Activated gamma-delta T cell treated with Interleukin-2 at 50 U/mL for 16 hours (primary cell): Measurements from ENCODE around the gene SSH2.
"Not testable (repeated sequence)": the region's sequence is repeated elsewhere in the genome, so short reads cannot be mapped to it uniquely, and the experiment has no call there.

ENCODE experiments used
- DNase-seq: peaks from one replicate; pipeline ENCODE4 v3.0.0-alpha.2; 2020

The SSH2 gene

DNA sequence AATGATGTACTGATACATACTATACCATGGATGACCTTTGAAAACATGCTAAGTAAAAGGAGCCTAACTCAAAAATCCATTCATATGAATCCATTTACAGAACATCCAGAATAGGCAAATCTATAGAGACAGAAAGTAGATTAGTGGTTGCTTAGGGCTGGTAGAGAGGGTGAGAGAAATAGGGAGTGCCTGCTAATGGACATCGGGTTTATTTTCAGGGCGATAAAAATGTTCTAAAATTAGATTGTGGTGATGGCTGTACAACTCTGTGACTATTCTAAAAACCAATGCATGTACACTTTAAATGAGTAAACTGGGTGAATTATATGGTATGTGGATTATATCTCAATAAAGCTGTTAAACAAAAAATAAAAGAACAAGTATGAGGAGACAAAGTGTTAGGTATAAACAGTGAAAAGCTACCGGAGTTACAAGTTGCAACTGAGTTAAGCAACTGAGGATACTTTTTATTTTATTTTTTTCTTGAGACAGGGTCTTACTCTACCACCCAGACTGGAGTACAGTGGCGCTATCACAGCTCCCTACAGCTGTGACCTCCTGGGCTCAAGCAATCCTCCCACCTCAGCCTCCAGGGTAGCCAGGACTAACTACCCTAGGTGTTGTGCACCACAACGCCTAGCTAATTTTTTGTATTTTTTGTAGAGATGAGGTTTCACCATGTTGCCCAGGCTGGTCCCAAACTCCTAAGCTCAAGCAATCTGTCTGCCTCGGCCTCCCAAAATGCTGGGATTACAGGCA is 231.8 kb downstream of the SSH2 start:
- no peak for DNase-seq

DNA sequence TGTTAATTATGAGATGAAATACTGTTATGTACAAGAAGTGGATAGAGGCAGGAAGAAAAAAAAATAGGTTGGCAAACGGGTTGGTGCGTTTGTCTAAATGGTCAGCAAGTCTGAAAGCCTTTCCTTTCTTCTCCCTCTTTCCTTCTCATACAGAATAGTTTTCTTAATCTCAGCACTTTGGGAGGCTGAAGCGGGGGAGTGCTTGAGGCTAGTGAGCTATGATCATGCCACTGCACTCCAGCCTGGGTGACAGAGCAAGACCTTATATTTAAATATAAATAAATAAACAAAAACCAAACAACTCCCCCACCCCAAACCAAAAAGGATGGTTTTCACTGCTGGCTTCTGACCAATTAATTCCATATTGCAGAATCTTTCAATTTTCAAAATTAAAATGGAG is 232.7 kb downstream of the SSH2 start:
- no peak for DNase-seq

DNA sequence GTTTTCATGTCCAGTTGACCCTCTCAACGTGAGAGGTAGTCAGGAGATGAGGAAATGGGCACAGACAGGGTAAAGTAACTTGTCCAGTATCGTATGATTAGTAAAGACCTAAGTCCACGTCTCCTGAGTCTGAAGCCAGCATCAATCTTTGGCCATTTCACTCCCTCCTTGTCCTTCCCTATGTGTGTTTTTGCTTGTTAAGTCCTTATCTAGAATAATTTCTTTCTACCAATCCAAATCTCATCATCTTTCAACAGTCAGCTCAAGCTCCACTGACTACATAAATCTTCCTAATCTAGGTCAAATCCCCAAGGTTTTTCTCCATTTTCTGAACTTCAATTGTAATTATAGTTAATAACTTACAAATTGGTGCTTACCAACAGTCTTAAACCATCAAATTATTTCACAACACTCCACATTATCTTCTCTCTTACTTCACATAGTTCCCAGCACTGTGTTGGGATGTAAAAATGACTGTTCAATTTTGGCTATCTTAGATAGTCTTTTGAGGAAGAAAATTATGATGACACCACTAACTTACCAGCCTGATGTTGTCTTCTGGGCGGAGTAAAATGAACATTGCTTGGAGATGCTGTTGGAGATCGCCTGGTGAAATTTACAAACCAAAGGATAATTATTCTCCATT is 235.0 kb downstream of the SSH2 start:
- no peak for DNase-seq

DNA sequence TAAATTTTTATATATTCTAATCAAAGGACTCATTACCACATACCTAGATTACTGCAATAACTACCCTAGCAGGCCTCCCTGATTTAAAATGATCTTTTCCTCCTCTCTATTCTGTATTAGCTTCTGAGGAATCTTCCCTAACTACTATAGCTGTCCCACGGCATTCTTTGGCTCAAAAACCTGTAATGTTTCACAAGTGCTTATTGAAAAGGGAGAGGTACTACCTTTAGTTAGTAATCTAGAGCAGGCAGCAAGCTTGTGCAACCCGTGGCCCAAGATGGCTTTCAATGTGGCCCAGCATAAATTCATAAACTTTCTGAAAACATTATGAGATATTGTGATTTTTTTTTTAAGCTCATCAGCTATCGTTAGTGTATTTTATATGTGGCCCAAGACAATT is 236.3 kb downstream of the SSH2 start:
- DNase-seq, result no peak

DNA sequence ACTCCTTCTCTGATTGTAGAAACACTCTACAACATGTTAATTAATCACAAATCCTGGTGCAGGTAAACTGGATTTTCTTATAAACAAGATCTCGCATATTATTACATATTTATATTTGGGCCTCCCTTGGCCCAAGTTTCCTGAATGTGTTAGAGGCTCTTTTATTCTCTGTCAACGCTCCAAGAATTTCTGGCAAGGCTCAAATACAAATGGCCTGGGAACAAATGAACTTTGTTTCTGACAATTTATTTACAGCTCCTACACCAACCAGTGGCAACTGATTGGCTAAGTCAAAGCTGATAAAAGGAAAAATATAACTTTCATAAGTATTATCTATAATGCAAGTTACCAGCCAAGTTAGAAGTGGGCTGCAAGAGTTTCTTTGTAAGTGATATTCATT is 242.4 kb downstream of the SSH2 start:
- DNase-seq, result no peak

DNA sequence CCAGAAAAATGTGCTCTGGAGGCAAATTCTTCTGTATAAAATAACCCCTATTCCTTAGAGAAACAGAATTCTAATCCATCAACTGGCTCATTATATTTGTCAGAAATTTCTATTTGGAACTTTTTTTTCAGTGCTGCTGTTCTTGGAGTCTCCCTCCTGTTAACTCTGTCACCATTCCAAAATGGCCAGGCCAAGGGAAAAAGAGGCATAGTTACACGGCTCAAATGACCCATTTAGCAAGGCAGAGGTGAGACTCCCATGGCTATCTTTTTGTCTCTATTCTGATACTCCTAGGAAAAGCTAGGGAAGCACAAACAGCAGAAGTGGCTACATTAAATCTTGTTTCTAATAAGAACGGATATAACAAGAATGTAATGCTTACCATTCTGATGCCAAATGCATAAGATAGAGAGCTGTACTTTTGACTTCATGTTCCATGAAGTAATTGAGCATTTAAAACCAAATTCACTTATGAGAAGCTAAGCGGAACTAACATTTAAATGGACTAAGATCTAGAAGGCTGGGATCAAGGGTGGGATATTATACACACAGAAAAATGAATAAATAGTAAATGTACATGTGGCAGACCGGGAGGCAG is 242.9 kb downstream of the SSH2 start:
- DNase-seq, result no peak

DNA sequence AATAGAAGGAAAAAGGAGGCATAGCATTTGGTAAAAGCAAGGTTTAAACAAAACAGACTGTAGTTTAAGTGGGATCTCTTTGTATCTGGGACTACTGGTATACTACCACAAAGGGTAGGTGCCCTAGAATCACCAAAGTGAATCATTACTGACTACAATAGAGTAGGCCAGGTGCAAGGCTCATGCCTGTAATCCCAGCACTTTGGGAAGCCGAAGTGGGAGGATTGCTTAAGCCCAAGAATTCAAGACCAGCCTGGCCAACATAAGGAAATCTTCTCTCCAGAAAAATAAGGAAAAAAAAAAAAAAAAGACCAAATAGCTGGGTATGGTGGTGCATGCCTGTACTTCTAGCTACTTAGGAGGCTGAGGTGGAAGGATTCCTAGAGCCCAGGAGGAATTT is 246.5 kb downstream of the SSH2 start:
- DNase-seq, result no peak

DNA sequence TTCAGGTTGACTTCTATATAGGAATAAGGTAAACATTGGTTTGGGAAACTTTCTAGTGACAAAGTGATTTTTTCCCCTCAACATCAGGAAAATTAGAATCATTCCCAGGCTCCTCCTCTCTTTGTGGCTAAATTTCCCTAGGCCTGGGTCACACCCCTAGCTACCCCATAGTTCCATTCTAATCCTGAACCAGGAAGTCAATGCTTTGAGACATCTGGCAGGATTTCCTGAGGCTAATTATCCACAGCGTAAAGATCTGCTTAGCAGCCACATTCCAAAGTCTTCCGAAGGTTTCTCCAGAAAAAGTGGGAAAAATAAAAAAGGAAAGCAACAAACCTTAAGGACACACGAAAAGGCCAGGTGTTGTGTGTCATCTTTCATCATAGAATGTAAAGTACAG is 247.0 kb downstream of the SSH2 start:
- DNase-seq, result no peak

DNA sequence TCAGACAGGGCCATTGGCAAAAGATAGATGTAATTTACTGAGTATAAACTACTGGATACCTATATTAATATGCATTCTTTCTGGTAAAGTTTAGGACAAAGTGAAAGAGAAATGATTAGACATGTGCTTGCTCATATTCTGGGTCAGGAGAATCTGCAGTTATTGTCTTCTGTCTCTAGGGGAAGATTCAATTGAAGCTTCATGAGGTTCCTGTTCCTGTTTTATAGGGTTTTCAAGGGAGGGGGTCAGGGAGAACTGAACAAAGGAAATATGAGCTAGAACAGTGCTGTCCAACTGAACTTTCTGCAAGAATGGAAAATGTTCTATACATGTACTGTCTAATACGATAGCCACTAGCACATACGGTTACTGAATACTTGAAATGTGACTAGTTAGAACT is 248.0 kb downstream of the SSH2 start:
- DNase-seq, result no peak

DNA sequence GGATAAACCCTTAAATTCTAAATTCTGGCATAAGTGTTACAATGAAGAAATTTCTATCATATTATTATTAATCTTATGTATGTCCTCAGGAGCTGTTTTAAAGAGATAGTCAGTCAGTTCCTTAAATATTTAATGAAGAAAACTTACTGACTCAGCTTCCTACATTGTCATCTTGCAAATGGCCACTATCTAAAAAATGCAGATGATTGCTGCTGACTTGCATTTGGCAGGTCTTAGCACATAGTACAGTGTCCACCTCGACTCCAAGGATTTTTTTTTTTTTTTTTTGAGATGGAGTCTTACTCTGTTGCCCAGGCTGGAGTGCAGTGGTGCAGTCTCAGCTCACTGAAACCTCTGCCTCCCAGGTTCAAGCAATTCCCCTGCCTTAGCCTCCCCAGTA is 252.2 kb downstream of the SSH2 start:
- DNase-seq, result no peak

DNA sequence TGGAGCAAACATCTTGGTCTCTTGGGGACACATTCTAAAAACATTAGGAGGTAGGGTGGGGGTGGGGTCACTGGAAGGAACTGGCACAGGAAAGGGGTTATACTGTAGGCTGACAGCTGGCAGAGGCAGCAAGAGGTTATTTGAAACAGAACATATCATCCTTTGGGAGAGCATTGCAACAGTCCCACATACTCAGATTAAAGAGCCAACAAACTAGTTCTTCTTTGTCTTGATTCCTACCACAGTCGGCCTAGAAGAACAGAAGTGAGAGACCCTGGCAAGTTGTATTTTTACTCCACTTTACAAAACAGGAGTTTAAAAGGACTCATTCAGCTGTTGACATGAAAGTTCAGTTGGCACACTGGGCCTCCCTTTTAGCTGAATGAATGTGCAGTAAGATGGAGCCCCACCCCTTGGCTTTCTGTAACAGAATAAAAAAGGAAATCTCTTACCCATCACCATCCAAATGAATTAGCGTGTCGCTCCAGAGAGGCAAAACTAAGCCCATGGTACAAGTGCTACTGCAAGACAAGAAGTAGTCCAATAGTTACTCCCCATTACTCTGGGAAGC is 252.7 kb downstream of the SSH2 start:
- DNase-seq, result no peak

DNA sequence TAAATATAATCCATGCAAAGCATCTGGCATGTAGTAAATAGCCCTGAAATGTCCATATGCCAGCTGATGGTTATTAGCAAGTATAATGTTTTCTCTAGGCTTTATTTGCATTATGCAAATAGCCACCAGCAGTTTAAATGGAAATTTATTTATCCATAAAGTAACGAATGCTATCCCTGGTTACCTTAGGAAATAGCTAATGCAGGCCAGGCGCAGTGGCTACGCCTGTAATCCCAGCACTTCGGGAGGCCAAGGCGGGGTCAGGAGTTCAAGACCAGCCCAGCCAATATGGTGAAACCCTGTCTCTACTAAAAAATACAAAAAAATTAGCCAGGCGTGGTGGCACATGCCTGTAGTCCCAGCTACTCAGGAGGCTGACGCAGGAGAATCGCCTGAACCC is 254.1 kb downstream of the SSH2 start:
- not testable (repeated sequence) for DNase-seq

DNA sequence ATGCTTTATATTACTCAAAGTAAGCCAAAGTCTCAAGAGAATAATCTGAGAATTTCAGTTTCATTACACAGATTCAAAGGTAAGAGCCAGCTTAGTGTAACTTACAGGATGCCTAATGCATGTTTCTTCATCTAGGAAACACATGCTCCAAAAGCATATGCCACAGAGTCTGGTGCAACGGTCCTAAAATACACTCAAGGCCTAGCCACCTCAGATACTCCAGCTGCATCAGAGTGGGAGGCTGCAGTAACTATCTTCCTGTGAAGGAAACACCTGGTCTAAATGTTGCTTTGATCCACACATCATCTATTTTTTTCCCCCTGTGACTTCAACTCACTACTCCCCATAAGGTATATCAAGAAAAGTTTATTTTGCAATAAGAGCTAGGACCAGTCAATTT is 255.7 kb downstream of the SSH2 start:
- no peak for DNase-seq

DNA sequence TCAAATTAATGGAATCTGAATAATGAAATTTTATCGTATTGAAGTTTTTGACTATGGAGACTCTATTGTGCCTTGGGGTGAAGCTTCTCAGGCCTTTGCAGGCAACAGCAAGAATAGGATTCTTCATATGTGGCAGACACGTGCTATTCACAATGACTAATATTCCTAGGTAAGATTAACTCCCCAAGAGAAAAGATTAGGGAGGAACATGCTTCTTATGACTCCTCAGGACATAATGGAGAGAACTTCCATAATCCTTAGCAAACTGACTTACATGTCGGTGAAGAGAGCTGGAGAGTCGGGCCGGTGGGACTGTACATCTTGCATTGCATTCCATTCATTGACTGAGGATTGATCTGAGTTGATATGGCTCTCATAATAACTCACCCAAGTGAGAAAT is 258.4 kb downstream of the SSH2 start:
- DNase-seq, result no peak

DNA sequence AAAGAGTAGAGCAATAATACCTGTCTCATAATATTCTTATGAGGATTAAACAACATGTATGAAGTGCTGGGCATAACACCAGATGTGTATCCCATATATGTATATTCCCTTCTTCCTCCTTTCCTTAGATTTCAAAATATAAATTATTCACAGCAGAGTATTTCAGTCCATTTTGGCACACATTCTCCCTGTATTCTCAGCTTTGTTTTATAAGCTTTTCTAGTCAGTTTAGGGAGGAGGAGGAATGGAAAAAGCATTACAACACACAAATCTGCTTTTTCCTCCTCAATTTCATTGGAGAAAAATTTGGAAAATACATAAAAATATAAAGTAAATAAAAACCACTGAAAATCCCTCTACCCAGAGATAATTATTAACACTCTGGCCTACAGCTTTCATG is 260.8 kb downstream of the SSH2 start:
- no peak for DNase-seq

DNA sequence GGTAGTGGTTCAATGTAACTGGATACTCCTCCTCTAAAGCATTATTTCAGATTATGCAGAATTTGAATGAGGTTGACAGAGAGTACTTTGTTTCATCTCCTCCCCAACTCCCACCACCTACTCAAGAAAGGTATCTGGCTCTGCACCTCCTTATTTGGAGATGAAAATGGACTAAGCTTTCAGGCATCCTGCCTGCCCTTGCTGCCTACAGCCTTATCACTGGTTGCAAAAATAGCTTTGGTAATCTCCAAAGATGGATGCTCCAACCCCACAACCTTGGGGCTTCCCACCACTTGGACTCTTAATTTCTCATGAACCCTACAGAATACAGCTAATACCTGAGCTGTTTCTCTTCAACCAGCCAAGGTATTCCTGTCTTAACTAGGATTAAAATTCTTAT is 262.1 kb downstream of the SSH2 start:
- DNase-seq, result no peak

DNA sequence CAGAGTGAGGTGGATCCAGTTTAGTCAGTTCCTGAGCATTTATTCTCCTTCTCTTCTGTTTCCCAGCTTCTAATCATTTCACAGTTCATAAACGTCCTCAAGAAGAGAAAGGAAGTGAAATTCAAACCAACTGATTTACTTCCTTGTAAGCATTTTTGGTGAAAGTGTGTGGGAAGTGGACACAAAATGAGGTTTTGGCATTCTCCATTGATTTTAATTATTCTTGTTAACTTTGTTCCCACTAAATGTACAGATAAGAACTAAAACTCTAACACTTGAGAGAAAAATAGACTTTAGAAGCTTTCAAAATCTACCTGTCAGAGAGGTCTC is 264.6 kb downstream of the SSH2 start:
- no peak for DNase-seq

DNA sequence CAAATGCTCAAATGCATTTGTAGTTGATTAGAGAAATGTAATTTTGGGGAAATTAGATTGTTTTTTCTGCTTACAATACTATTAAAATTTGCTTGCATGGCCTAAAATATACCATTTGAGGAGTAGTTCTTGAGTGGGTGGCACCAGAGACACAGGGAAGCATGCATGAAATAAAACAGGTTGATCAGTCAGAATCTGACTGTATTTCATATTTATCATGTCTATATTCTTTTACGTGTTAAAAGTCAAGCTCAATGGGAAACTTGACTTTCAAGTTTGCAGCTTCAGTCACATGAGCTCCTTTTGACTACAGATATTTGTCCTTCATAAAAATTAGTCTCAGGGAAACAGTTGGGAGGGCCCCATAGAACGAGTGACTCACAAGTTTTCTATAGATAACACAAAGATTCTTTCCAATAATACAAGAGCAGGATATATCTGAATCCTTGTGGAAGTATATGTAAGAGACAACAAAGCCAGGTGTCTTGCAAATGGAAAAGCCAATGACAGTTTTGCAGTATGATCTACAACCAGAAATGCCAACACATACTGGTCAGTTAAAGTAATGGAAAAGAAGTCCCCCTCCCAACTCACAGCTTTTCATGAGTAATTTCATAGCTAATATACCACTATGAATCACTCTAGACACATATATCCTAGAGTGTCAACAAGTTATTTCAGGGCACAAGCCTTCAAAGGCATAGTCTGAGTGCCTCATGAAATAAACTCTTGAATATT is 265.1 kb downstream of the SSH2 start:
- DNase-seq, result no peak

DNA sequence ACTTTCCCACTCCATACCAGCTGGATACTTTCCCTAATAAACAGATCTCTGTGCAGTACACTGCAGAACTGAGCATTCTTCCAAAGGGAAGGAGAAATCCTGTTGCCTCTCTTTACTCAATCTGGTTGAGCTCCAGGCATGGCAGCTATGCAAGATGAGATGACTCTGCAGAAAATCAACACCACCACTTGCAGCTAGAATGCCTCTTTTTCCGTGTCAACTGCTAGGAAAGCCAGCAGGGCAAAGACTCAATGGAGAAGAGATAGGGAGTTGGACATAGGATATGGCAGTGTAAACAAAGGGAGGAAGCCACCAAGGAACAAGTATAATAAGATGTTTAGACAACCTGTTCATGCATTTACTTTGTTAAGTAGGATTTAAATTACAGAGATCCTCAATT is 266.9 kb downstream of the SSH2 start:
- DNase-seq, result no peak

DNA sequence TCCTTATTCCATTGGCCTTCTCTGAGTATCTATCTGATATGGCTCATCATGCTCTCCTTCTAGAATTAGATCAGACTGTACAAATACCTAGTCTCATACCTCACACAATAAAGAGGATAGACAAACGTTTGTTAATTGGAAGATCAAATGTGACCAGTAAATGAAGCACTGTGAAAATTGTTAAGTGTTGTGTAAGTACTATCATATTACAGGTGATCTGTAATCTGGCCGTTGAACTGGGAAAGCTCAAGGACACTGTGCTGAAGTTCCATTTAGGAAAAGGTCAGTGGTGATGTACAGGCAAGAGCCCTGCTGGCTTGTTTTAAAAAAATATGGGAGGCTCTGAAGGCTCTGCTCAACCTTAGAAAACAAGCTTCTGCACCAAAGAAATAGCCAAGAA is 268.8 kb downstream of the SSH2 start:
- no peak for DNase-seq

DNA sequence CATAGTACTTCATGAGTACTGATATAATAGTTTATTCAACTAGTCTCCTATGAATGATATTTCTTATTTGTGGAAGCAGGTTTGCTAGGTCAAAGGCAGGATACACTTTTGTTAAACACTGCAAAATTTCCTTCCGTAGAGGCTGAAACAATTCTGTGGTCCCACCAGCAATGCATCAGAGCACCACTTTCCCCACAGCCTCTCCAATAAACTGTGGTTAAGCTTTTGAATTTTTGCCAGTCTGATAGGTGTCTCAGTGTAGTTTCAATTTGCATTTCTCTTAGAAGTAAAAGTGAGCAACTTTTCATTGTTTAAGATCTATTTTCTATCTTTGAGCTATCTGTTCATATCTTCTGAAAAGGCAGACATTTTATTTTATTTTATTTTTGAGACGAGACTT is 270.9 kb downstream of the SSH2 start:
- no peak for DNase-seq

DNA sequence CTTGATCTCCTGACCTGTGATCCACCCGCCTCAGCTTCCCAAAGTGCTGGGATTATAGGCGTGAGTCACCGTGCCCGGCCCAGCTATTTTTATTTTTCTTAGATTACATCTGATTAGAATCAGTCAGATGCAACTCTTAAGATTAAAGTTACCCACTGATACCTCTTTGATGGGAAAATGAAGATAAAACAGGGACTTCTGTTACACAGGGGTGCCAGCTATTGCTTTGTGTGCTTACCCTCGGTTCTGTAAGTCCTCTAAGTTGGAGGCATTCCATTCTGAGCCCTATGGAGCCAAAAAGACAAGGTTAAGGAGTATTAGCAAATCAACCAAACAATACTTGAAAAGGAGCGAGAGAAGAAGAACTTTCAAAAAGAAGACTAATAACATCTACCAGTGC is 274.7 kb downstream of the SSH2 start:
- no peak for DNase-seq

DNA sequence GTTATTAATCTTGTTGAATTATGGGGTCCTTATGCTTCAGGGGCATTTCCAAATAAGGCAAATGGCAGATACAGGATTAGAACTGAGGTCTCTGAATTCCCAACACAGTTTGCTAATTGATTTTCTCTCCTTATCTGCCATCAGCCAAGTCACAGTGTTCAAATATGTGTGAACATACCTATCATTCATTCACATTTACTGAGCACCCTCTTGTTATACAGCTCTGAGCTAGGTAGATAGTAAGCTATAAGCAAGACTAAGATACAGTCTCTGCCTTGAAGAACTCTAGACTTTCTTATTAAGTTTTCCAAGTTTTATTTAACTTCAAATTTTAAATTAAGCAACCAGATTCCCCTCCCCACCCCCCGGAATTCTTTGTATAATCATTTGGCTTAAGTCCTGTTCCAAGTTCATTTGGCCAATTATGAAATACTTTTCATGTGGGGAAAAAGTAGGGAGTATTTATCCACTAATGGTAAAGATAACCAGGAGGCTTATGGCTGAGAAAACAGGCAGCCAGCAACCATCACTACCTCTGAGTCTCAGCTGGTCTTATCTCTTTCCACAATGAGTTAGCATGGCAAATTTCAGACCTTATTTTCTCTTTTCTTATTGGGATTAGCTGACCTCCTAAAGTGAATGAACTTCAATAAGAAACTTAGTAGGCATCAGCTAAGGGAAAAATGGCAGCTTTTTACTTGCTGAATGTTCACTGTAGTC is 275.9 kb downstream of the SSH2 start:
- DNase-seq, result no peak
